ENCODE results near the gene GFRA3. TPM values are rescaled to one million over a fixed set of nuclear protein-coding genes. Genes with fewer than 3 reads are reported as not detected.
"Not testable (repeated sequence)": the region's sequence is repeated elsewhere in the genome, so short reads cannot be mapped to it uniquely, and the experiment has no call there.

The GFRA3 gene, protein sequence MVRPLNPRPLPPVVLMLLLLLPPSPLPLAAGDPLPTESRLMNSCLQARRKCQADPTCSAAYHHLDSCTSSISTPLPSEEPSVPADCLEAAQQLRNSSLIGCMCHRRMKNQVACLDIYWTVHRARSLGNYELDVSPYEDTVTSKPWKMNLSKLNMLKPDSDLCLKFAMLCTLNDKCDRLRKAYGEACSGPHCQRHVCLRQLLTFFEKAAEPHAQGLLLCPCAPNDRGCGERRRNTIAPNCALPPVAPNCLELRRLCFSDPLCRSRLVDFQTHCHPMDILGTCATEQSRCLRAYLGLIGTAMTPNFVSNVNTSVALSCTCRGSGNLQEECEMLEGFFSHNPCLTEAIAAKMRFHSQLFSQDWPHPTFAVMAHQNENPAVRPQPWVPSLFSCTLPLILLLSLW
- total RNA-seq (not detected), polyA plus RNA-seq (not detected)

DNA sequence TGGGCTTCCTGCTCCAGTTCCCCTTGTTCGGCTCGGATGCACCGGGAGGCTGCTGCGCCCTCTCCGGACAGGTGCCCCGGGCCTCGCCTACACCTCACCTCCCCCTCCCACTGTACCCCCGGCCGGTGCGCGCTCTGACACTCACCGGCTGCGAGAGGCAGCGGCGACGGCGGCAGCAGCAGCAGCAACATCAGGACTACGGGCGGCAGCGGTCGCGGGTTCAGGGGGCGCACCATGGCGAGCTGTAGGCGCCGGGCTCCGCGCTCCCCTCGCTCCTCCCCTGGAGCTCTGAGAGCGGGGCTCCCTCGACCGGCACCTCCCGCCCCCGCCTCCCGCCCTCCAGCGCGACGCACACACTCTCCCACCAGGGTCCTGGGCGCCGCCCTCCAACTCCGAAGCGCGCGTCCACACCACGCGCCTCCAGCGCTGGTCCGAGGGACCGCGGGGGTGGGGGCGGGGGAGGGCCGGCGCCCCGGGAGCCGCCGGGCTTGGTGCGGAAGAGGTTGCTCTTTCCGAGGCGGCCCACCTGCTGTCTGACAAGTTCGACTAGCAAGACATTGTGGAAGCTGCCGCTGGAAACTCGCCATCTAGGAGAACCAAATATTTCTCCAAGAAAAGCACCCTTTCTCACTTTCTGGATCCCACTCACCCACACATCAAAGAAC, at the start of gene GFRA3:
TSS of gene GFRA3 (minus strand) at position 433 of the 665 bp plus-strand sequence. CDS start at position 236, 197 bp downstream.
- Mint-ChIP-seq H3K4me3 (peak within 1 kb of the TSS; percentile 19 to 71 (median 45)), H3K27ac (no peak within 1 kb of the TSS), H3K4me1 (peaks cover 5 to 13% (median 11%) of the 10 kb centered on the region in 3 donors), H3K27me3 (peaks cover 12 to 35% of the 10 kb centered on the region in 2 donors), H3K9me3 (peaks cover 0 to 2% (median 0%) of the 10 kb centered on the region in 5 donors), H3K36me3 (no peaks in the 10 kb centered on the region)
- peak in 2 of 5 donors; percentile 1 to 3 for DNase-seq
- H3K36me3 ChIP-seq (ENCODE audit: insufficient read depth, low read length), result no peaks in the 10 kb centered on the region
- H3K4me1 ChIP-seq (ENCODE audit: insufficient read depth, low read length), result no peaks in the 10 kb centered on the region
- POLR2A ChIA-PET, result no interaction called here
- no peak within 1 kb of the TSS for H3K4me3 ChIP-seq (ENCODE audit: low read length)
- no peaks in the 10 kb centered on the region for H3K9me3 ChIP-seq (ENCODE audit: low read length)
- CTCF ChIA-PET, result no interaction called here
- H3K27ac ChIP-seq (ENCODE audit: low read depth, low read length), result no peak within 1 kb of the TSS
- H3K27me3 ChIP-seq (ENCODE audit: insufficient read depth, low read length, poor library complexity, severe bottlenecking), result no peaks in the 10 kb centered on the region

DNA sequence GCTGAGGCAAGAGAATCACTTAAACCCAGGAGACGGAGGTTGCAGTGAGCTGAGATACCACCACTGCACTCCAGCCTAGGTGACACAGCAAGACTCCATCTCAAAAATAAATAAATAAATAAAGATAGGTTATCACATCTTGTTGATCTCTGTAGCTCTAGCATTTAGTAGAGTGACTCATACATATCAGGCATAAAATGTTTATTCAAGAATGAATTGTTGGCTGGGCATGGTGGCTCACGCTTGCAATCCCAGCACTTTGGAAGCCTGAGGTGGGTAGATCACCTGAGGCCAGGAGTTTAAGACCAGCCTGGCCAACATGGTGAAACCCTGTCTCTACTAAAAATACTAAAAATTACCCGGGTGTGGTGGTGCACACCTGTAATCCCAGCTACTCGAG, 43.8 kb upstream of the GFRA3 start:
- H3K9me3 ChIP-seq (ENCODE audit: low read length); CTCF ChIA-PET; H3K27ac Mint-ChIP-seq; H3K36me3 ChIP-seq (ENCODE audit: insufficient read depth, low read length); H3K4me1 ChIP-seq (ENCODE audit: insufficient read depth, low read length); H3K36me3 Mint-ChIP-seq; H3K9me3 Mint-ChIP-seq; H3K27me3 Mint-ChIP-seq; H3K27me3 ChIP-seq (ENCODE audit: insufficient read depth, low read length, poor library complexity, severe bottlenecking); H3K4me1 Mint-ChIP-seq; H3K4me3 Mint-ChIP-seq; H3K4me3 ChIP-seq (ENCODE audit: low read length); H3K27ac ChIP-seq (ENCODE audit: low read depth, low read length); DNase-seq: not testable (repeated sequence)
- POLR2A ChIA-PET, result interaction anchor here (0.6 kb wide), 1 partner anchor 84 kb away, joined by 4 read pairs; no protein-coding TSS in a partner anchor

DNA sequence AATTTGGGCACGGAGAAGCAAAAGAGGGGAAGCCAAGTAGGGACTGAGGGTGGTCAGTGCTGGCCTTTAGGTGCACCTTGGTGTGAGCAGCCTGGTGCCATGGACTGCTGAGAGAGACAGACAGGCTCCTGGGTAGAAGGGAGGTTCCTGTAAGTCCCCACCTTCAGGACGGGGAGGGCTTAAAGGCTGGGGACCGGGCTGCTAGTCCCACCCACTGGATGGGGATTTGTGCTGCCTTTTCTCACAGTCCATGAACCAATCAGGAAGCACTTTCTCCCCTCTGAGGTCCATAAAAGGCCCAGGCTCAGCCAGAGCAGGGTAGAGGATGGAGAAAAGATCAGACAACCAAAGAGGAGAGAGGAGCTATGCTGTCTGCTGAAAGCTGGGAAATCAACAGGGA, 41.9 kb upstream of the GFRA3 start:
- CTCF ChIA-PET, result no interaction called here
- Mint-ChIP-seq H3K9me3 (no peaks in the 10 kb centered on the region), H3K4me3 (no peak overlapping the region)

DNA sequence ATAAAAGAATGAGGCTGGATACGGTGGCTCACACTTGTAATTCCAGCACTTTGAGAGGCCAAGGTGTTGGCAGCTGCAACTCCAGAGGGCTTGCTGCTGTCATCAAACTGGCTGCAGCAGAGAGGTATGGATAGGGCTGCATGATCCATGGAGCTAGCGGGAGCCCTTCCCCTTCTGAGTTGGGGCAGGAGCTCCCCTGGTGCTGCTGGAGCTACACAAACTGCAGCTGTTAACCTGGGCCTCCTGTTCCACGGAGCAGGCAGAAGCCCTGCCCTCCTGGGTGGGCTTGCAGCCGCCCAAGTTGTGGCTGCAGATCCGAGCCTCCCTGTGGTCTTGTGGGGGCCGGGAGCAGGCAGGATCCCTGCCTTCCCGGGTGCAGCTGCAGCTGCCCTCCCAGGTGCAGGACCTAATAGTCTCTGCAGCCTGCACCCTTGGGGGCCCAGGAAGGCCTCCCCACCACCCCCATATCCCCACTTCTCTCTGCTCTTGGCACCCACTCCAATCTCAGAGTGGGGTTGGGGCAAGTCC, 41.4 kb upstream of the GFRA3 start:
- no peak for DNase-seq
- no peaks in the 10 kb centered on the region for H3K4me1 Mint-ChIP-seq
- H3K9me3 Mint-ChIP-seq, result no peaks in the 10 kb centered on the region
- CTCF ChIA-PET, result no interaction called here
- H3K4me3 Mint-ChIP-seq, result no peak overlapping the region
- no peak overlapping the region for H3K27ac ChIP-seq (ENCODE audit: low read depth, low read length)
- POLR2A ChIA-PET, result interaction anchor here (0.5 kb wide), 1 partner anchor 72 kb away, joined by 7 read pairs; no protein-coding TSS in a partner anchor
- H3K36me3 Mint-ChIP-seq, result no peaks in the 10 kb centered on the region
- no peaks in the 10 kb centered on the region for H3K27me3 ChIP-seq (ENCODE audit: insufficient read depth, low read length, poor library complexity, severe bottlenecking)
- no peaks in the 10 kb centered on the region for H3K9me3 ChIP-seq (ENCODE audit: low read length)
- no peak overlapping the region for H3K27ac Mint-ChIP-seq
- H3K4me3 ChIP-seq (ENCODE audit: low read length), result no peak overlapping the region
- no peaks in the 10 kb centered on the region for H3K36me3 ChIP-seq (ENCODE audit: insufficient read depth, low read length)
- no peaks in the 10 kb centered on the region for H3K4me1 ChIP-seq (ENCODE audit: insufficient read depth, low read length)
- no peaks in the 10 kb centered on the region for H3K27me3 Mint-ChIP-seq

More for the DNA sequence above, 41.9 kb upstream of the GFRA3 start:
- no peak overlapping the region for H3K4me3 ChIP-seq (ENCODE audit: low read length)
- no peaks in the 10 kb centered on the region for H3K36me3 ChIP-seq (ENCODE audit: insufficient read depth, low read length)
- no peak for DNase-seq
- H3K4me1 ChIP-seq (ENCODE audit: insufficient read depth, low read length), result no peaks in the 10 kb centered on the region
- no peak overlapping the region for H3K27ac ChIP-seq (ENCODE audit: low read depth, low read length)
- no peaks in the 10 kb centered on the region for H3K9me3 ChIP-seq (ENCODE audit: low read length)
- Mint-ChIP-seq H3K36me3 (no peaks in the 10 kb centered on the region), H3K27ac (no peak overlapping the region), H3K27me3 (no peaks in the 10 kb centered on the region), H3K4me1 (no peaks in the 10 kb centered on the region)
- POLR2A ChIA-PET, result no interaction called here
- no peaks in the 10 kb centered on the region for H3K27me3 ChIP-seq (ENCODE audit: insufficient read depth, low read length, poor library complexity, severe bottlenecking)

DNA sequence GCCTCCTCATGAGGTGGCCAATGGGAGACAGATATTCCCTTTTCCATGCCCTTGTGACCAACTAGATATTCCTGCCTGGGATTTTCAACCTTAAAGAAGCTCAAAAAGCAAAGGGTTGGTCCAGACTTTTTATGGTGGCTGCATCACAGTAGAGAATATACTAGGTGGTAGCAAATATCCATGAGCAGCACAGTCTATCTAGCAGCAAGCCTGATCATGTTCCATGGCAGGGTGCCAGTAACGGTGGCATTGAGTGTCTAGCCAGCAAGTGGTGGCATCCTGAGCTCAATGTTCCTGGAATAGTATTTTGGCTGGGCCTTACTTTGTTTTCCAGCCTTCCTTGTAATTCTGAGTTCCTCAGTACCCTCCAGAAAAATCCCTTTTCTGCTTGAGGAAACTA, 31.4 kb upstream of the GFRA3 start:
- CTCF ChIA-PET, result no interaction called here
- Histone ChIP-seq H3K4me1 (ENCODE audit: insufficient read depth, low read length) (no peaks in the 10 kb centered on the region), H3K9me3 (ENCODE audit: low read length) (no peaks in the 10 kb centered on the region), H3K27me3 (ENCODE audit: insufficient read depth, low read length, poor library complexity, severe bottlenecking) (no peaks in the 10 kb centered on the region), H3K4me3 (ENCODE audit: low read length) (no peak overlapping the region), H3K36me3 (ENCODE audit: insufficient read depth, low read length) (no peaks in the 10 kb centered on the region), H3K27ac (ENCODE audit: low read depth, low read length) (no peak overlapping the region)
- no peak overlapping the region for H3K4me3 Mint-ChIP-seq
- POLR2A ChIA-PET, result no interaction called here
- no peaks in the 10 kb centered on the region for H3K9me3 Mint-ChIP-seq
- no peaks in the 10 kb centered on the region for H3K4me1 Mint-ChIP-seq
- H3K27me3 Mint-ChIP-seq, result no peaks in the 10 kb centered on the region
- peak overlapping the region in 1 of 8 donors; percentile 39 for H3K27ac Mint-ChIP-seq
- H3K36me3 Mint-ChIP-seq, result no peaks in the 10 kb centered on the region
- DNase-seq, result no peak

DNA sequence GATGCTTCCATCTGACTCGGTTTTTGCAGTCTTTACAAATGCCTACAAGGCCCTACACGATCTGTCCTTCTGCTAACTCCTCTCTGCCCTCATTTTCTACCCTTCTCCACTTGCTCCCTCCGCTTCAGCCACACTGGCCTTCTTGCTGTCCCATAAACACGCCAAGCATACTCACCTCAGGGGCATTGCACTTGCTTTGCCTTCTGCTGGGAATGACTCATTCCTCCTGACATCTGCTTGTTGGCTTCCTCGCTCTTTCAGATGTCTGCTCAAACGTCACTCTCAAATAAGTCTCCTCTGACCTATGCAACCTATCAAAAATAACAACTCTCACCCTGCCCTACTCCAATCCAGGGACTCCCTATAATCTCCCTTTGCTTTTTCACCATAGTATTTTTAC, 29.0 kb upstream of the GFRA3 start:
- no peaks in the 10 kb centered on the region for H3K27me3 Mint-ChIP-seq
- H3K27ac ChIP-seq (ENCODE audit: low read depth, low read length), result no peak overlapping the region
- no peak for DNase-seq
- no peaks in the 10 kb centered on the region for H3K36me3 Mint-ChIP-seq
- H3K4me3 ChIP-seq (ENCODE audit: low read length), result no peak overlapping the region
- H3K27ac Mint-ChIP-seq, result peak overlapping the region in 1 of 8 donors; percentile 8
- H3K9me3 Mint-ChIP-seq, result no peaks in the 10 kb centered on the region
- H3K4me3 Mint-ChIP-seq, result no peak overlapping the region
- no peaks in the 10 kb centered on the region for H3K27me3 ChIP-seq (ENCODE audit: insufficient read depth, low read length, poor library complexity, severe bottlenecking)
- H3K36me3 ChIP-seq (ENCODE audit: insufficient read depth, low read length), result no peaks in the 10 kb centered on the region
- H3K4me1 ChIP-seq (ENCODE audit: insufficient read depth, low read length), result no peaks in the 10 kb centered on the region
- CTCF ChIA-PET, result interaction anchor here (1.5 kb wide), 1 partner anchor 49 kb away, joined by 3 read pairs; the partner anchor contains the start of gene KDM3B
- no peaks in the 10 kb centered on the region for H3K9me3 ChIP-seq (ENCODE audit: low read length)
- no peaks in the 10 kb centered on the region for H3K4me1 Mint-ChIP-seq
- POLR2A ChIA-PET, result no interaction called here

DNA sequence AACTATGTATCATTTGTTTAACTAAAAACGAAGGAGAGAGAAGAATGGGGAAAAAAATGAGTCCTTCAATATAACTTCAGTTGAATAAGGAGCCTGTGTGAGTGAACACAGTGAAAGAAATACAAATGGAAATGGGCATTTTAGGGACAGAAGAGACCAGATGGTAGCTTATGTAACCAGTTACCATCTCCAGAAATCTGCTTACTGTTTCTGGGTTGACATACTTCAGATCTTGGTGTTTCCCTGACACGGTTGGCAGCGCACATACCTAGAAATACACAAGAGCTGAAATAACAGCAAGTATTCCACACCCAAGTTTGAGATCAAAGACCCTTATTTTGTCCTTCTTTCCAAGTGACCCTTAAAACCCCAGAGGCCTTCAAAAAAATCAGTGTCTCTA, 14.9 kb upstream of the GFRA3 start:
- H3K9me3 ChIP-seq (ENCODE audit: low read length), result no peaks in the 10 kb centered on the region
- Mint-ChIP-seq H3K27me3 (no peaks in the 10 kb centered on the region), H3K27ac (no peak overlapping the region), H3K4me3 (no peak overlapping the region), H3K4me1 (no peaks in the 10 kb centered on the region), H3K9me3 (no peaks in the 10 kb centered on the region), H3K36me3 (no peaks in the 10 kb centered on the region)
- no peak overlapping the region for H3K27ac ChIP-seq (ENCODE audit: low read depth, low read length)
- no peaks in the 10 kb centered on the region for H3K27me3 ChIP-seq (ENCODE audit: insufficient read depth, low read length, poor library complexity, severe bottlenecking)
- POLR2A ChIA-PET, result no interaction called here
- no peaks in the 10 kb centered on the region for H3K4me1 ChIP-seq (ENCODE audit: insufficient read depth, low read length)
- no peak overlapping the region for H3K4me3 ChIP-seq (ENCODE audit: low read length)
- CTCF ChIA-PET, result no interaction called here
- no peaks in the 10 kb centered on the region for H3K36me3 ChIP-seq (ENCODE audit: insufficient read depth, low read length)
- no peak for DNase-seq

DNA sequence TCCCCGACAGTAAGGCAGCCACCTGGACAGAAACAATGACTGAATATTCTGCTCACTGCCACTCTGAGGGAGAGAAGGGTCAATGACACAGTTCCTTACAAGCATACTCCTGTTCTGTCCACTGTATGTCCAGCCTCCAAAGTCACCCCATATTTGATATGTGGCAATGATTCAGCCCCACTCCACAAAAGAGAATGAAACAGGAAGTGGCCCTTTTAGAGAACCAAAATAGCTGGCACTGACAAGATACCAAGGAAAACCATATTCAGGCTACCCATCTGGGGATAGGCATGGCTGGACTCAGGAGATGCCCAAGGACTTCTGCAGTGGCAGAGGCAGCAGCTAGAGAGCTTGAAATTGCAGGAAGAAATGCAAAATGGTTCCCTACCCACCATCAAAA, 12.8 kb upstream of the GFRA3 start:
- no peak for DNase-seq
- Histone ChIP-seq H3K4me1 (ENCODE audit: insufficient read depth, low read length) (no peaks in the 10 kb centered on the region), H3K9me3 (ENCODE audit: low read length) (no peaks in the 10 kb centered on the region), H3K27me3 (ENCODE audit: insufficient read depth, low read length, poor library complexity, severe bottlenecking) (no peaks in the 10 kb centered on the region), H3K4me3 (ENCODE audit: low read length) (no peak overlapping the region), H3K27ac (ENCODE audit: low read depth, low read length) (no peak overlapping the region), H3K36me3 (ENCODE audit: insufficient read depth, low read length) (no peaks in the 10 kb centered on the region)
- Mint-ChIP-seq H3K9me3 (no peaks in the 10 kb centered on the region), H3K4me3 (no peak overlapping the region), H3K36me3 (no peaks in the 10 kb centered on the region), H3K27me3 (no peaks in the 10 kb centered on the region), H3K4me1 (no peaks in the 10 kb centered on the region), H3K27ac (peak overlapping the region in 2 of 8 donors; percentile 0 to 42)
- CTCF ChIA-PET, result interaction anchor here (1.1 kb wide), 1 partner anchor 65 kb away, joined by 3 read pairs; no protein-coding TSS in a partner anchor
- POLR2A ChIA-PET, result no interaction called here

Data from CD8-positive, alpha-beta memory T cell (primary cell).